Measurements from ENCODE around the gene PFKP.

DNA sequence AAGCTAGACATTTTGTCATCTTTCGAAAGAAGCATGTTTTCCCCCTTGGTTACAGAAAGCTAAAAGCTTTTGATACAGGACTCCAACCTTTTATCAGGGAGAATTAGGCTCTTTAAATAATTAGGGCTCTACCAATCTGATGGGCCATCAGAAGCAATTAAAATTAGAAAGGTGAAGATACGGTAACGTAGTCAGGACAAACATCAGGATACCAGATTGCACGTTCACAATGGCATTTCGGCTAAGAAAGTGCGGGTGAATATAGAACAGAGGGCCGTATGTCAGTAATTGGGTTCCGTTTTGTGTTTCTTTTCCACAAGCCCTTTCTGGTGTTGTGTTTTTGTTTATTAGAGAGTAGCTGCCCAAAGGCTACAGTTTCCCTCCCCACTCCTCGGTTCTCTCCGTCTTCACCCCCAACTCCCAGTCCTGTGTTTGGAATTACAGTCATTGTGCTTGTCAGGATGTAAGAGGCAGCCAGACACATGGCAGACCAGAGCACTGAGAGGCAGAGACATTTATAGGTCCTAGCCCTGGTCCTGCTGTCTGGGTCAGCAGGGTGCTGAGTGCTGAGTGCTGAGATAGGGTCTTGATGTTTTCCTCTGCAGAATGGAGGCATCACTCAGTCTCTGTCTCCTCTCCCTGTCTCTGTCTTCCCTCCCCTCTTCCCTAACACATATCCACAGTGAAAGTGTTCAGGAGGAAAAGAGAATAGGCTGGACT lies 5.5 kb downstream of the PFKP start:
- TF ChIP-seq, protein P1, sequence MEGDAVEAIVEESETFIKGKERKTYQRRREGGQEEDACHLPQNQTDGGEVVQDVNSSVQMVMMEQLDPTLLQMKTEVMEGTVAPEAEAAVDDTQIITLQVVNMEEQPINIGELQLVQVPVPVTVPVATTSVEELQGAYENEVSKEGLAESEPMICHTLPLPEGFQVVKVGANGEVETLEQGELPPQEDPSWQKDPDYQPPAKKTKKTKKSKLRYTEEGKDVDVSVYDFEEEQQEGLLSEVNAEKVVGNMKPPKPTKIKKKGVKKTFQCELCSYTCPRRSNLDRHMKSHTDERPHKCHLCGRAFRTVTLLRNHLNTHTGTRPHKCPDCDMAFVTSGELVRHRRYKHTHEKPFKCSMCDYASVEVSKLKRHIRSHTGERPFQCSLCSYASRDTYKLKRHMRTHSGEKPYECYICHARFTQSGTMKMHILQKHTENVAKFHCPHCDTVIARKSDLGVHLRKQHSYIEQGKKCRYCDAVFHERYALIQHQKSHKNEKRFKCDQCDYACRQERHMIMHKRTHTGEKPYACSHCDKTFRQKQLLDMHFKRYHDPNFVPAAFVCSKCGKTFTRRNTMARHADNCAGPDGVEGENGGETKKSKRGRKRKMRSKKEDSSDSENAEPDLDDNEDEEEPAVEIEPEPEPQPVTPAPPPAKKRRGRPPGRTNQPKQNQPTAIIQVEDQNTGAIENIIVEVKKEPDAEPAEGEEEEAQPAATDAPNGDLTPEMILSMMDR (IDR thresholded peaks at IDR 0.05; ENCODE audit: poor library complexity) = no peak
- TF ChIP-seq EZH2phosphoT487 (IDR thresholded peaks at IDR 0.05; ENCODE audit: low read depth, severe bottlenecking, unreplicated experiment) (no peak), EZH2 (IDR thresholded peaks at IDR 0.05; ENCODE audit: borderline replicate concordance) (no peak)
